GM19193 (cell line): ENCODE data around the gene EIPR1.

Experiments
- POLR2A ChIP-seq: IDR thresholded peaks from 4 replicates; pipeline ENCODE4 v1.6.1; 2011; ENCODE audit not compliant: insufficient read depth, insufficient read length; ENCODE audit errors: extremely low read depth

Gene EIPR1

GRCh38 chr2:3387644-3388411 lies 10.2 kb upstream of the EIPR1 start:
- no peak for TF ChIP-seq POLR2A

GRCh38 chr2:3387011-3387410 lies 9.4 kb upstream of the EIPR1 start:
- TF ChIP-seq POLR2A = no peak

- TF ChIP-seq POLR2A = no peak
Observed at GRCh38 chr2:3386448-3386958, 8.9 kb upstream of the EIPR1 start.

- peak; percentile 97 for TF ChIP-seq POLR2A
Observed at GRCh38 chr2:3379647-3380534, 2.3 kb upstream of the EIPR1 start, which contains the start of gene TRAPPC12. Gene TRAPPC12, plus strand, starts transcription at chr2:3379694. Its CDS starts 7,930 bp downstream, at chr2:3387624.

DNA sequence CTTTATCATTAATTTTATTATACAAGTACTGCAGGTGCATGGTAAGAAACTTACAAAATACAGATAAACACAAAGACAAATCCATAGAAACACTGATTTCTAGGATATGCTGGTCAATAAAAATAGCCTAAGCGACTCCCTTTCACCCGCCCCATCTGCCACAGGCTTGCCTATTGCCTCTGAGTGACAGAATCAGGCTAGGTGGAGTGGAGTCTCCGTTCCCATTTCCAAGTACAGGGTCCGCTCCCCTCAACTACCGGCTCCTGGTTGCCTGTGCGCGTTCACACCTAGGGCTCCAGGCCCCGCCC lies 1.7 kb upstream of the EIPR1 start:
- TF ChIP-seq POLR2A = no peak

DNA sequence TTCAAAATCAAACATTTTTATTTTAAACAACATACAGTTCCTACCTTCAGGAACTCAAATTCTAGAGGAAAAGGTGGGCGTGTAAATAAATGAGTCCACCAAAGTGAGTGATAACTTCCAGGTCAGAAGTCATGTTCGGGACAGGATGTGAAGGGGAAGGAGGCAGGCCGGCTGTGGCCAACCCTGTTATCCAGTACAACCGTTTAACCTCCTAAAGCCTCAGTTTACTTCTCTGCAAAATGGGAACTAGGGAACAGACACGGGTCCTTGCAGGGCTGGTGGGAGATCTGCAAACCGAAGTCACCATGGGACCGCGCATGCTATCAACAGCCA lies 373 bp downstream of the EIPR1 start:
- no peak for TF ChIP-seq POLR2A

DNA sequence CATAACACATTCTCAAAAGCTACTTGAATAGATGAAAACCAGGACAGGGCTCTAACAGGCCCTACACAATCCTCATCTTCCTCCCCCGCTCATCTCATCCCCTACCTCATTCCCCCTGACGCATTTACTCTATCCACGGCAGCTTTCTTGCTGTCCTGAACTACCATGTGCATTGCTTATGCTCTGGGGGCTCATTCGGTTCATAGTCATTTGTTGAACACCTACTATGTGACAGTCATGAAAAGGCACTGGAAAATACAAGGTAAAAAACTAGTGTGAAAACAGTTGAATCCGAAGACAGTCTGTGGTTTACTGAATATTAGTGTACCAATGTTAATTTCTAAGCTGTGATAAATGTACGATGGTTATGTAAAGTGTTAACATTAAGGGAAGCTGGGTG lies 797 bp downstream of the EIPR1 start:
- no peak for TF ChIP-seq POLR2A

GRCh38 chr2:3368261-3368722 lies 9.3 kb downstream of the EIPR1 start:
- no peak for TF ChIP-seq POLR2A

GRCh38 chr2:3365219-3365618 lies 12.4 kb downstream of the EIPR1 start:
- TF ChIP-seq POLR2A = no peak

DNA sequence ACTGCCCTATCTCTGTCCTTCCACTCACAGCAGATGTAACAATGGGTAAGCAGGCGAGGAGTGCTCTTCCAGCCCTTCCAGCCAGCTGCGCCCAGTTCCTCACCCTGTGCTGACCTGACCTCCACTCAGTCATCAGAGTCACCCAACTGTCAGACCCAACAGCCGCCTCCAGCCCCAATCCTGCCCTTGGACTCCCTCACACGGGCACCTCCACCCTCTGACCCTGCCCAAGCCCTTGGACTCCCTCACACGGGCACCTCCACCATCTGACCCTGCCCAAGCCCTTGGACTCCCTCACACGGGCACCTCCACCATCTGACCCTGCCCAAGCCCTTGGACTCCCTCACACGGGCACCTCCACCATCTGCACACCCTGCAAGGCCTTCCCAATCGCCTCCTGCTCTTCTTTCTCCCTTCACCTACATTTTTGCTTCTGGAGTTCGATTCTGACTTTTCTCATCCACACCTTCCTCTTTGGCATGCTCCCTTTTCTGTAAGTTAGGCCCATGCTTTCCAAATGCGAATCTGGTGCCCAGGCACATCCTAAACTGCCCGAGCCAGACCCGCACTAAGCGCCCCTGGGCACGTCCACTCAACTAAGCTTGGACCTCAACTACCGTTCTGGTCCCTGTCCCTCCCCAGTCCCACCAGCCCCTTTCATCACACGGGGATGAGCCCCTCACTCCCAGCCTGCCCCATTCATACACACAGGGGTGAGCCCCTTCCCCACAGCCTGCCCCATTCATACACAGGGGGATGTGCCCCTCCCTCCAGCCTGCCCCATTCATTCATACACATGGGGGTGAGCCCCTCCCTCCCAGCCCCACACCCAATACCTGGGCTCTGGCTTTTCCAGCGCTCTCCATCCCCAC lies 15.9 kb downstream of the EIPR1 start:
- no peak for TF ChIP-seq POLR2A

DNA sequence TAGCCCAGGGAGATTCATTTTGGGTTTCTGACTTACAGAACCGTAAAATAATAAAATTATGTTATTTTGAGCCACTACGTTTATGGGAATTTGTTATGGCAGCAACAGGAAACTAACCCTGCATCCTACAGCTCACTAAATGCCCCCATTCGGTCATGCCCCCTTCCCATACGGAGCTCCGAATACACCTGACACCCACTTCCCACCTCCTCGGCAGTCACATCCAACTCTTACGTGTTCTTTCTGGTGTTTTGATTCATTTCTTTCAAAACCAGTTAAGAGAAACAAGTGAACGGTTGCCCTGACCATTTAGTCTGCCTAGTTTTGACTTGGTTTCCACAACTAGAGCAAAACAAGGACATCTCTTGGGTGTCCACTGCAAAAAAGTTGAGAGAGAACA lies 19.7 kb downstream of the EIPR1 start:
- no peak for TF ChIP-seq POLR2A

GRCh38 chr2:3356799-3357198 lies 20.8 kb downstream of the EIPR1 start:
- no peak for TF ChIP-seq POLR2A

DNA sequence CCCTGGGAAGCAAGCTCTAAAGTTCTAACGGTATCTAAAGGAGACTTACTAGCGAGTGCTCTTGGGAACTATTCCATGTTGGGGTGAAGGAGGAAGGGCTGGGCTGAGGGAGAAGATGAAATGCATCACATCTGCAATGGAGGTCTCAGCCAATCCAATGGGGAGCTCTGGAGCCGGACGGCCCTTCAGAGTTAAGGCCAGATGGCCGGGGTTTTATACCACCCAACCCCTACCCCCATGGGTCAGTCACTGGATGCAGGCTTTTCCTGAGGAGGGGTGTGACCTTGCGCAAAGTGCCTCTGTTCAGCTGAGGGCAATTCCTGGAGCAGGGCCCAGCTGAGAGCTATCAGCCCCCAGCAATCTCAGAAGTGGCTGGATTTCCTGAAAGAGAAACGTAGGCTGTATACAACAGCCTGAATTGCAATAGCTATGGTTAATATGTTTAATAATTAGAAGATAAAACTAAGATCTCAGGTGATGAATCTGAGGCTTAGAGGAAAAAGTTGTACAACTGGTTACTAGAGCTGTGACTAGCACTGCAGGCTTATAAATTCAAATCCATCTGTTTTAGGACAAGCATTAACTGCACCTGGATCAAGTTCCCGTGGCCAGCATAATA lies 21.6 kb downstream of the EIPR1 start:
- TF ChIP-seq POLR2A = no peak

- TF ChIP-seq POLR2A = no peak
Observed at GRCh38 chr2:3354986-3355385, 22.6 kb downstream of the EIPR1 start.
